ENCODE measurements around the gene ADPGK.
"Not testable (repeated sequence)": the region's sequence is repeated elsewhere in the genome, so short reads cannot be mapped to it uniquely, and the experiment has no call there.

Gene ADPGK

DNA sequence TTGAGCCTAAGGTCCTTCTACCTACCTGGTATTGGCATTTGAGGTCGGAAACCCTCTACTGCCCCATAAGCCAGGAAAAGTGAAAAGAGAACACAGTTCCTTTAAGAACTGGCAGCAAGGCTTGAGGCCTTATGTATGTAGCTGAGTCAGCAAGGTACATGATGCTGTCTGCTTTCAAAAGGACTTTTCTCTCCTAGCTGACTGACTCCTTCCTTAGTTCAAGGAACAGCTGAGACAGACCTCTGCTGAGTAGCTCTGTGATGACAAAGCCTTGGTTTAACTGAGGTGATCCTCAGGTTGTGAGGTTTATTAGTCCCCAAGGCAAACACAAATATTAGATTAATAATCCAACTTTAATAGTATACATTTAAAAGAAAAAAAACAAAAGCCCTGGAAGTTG, 45.8 kb downstream of the ADPGK start:
- no peak for DNase-seq

DNA sequence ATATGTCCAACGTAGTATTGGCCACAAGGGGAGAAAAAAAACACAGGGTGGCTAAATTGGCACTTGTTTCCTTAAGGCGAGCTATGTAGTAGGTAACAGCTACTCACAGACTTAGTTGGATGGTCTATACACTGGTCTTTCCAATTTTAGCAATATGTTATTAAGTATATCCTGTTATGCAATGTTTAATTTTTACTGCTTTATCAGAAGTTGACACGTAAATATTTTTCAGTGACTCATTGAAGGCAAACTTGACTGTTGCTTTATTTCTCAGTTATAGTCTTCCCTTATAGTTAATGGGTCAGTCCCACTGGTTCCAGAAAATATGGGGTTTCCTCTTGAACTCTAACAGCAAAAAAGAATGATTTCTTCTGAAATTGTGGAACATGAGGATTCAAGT, 46.5 kb downstream of the ADPGK start:
- DNase-seq, result no peak

DNA sequence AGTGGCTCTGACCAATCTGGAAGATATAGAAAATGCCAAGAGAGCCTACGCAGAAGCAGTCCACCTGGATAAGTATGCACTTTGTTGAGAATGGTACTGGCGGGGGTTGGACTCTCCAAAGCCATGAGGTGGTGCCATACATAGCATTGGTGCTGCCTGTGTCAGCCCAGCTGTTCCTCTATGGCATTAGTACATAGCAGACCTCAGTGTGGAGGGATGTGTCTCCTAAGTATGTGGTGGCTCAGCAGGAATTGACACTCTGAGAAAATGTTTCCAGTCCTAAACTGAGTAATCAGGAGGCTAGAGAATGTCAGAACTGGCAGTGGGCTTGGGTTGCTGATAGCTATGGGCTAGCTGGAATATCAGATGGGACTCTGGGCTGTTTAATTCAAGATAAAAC, 48.4 kb downstream of the ADPGK start:
- DNase-seq, result no peak

DNA sequence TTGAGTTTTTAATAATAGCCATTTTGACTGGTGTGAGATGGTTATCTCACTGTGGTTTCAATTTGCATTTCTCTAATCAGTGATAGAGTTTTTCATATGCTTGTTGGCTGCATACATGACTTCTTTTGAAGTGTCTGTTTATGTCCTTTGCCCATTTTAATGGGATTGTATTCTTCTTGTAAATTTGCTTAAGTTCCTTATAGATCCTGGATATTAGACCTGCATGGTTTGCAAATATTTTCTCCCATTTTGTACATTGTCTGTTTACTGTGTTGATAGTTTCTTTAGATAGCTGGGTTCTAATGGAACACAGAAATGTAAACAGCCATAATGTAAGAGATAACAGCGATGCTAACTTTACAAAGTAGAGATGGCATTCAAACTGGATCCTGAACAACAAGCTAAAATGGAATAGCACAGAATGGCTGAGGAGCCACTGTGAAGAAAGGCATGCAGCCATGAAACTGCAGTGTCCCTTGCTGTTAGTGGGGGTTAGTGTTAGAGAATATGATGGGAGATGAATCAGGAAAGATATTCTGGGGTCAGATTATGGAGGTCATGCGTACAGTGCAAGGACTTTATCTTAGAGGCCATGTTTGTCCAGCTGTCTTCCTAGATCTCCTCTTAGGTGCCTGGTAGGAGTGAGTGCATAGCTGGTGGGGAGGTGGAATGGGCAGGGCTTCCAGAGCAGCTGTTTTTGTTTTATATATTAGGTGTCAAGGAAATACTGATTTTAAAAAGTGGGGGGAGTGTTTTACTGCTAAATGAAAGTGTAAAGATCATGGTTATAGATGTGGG, 49.4 kb downstream of the ADPGK start:
- DNase-seq, result no peak

DNA sequence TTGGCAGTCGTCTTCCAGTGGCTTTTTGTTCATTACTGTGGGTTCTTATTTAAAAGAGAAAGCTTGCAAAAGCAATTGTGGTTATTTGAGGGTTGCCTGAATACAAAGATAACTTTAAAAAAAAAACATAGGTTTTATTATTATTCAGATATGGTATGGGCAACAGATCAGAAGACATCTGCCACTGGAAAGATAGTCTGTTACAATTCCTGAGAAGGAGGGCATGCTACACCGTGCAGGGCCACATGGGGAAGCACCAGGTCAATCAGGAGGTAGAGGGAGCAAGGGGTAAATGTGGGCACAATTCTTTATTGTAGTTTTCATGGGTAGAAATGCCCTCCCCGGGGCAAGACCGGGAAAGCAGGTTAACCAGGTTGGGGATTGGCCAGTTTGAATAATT, 51.0 kb downstream of the ADPGK start:
- no peak for DNase-seq

DNA sequence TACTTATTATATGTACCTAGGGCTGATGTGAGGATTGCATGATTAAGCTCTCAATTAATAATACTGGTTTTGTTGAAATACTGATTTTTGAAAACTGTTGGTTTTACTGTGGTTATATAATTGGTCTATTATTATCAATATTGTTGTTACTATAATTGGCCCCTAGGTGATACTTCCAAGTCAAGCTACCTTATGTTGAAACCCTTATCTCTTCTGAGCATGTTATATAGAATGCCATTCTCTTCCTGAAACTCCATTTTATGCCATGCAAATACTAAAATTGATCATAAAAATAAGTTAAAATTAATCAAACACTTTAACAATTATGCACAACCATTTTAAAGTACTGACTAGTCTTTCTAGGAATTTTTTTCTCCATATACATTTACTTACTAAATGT, 51.5 kb downstream of the ADPGK start:
- no peak for DNase-seq

DNA sequence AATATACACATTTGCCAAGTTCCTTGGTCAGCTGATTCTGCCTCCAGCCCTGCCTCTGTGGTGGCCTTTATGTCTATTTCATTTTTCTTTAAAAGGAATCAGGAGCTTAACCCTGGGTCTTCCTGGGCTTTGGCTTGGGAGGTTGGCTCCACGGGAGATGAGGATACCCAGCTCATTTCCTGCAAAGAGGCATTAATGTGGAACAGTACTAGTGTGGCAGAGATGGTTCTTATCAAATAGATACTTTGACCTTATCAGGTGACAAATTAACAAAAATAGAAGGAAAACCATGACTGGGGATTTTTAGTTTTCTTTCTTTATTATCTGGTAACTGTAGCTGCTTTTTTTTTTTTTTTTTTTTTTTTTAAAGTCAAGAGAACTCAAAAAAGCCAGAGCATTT, 54.7 kb downstream of the ADPGK start:
- DNase-seq, result no peak

DNA sequence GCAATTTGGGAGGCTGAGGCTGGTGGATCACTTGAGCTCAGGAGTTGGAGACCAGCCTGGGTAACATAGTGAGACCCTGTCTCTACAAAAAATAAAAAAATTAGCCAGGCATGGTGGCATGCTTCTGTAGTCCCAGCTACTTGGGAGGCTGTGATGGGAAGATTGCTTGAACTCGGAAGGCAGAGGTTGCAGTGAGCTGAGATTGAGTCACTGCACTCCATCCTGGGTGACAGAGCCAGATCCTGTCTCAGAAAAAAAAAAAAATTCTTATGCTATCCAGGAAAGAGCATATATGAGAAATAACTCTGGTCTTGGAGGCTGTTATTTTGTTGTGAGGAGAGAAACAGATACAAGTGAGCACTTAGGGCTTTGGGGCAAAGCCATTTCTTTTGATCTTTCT, 55.3 kb downstream of the ADPGK start:
- not testable (repeated sequence) for DNase-seq

DNA sequence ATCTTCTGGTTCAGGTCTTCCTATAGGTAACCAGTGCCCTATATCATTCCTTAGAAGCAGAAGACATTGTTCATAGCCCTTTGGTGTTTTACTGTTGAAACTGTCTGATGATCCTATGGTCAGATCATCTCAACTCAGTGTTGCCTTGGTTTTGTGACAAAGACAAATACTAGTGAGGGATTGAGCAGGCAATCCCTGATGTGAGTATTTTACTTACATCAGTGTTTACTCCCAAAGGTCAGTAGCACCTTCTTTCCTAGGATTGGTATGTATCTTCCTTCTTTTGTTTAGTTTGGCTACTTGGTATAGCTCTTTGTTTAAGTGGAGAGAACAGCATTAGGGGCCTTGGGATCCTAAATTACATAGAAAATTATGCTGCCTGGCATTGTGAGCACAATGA, 56.4 kb downstream of the ADPGK start:
- DNase-seq, result no peak

DNA sequence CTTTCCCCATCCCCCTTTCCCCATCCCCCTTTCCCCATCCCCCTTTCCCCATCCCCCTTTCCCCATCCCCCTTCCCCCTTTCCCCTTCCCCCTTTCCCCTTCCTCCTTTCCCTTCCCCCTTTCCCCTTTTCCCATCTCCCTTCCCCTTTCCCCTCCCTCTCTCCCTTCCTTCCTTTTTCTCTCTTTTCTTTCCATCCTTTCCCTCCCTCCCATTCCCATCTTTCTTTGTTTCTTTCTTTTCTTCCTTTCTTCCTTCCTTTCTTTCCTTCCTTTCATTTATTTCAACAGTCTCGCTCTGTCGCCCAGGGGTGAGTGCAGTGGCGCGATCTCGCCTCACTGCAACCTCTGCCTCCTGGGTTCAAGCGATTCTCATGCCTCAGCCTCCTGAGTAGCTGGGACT, 57.7 kb downstream of the ADPGK start:
- not testable (repeated sequence) for DNase-seq

DNA sequence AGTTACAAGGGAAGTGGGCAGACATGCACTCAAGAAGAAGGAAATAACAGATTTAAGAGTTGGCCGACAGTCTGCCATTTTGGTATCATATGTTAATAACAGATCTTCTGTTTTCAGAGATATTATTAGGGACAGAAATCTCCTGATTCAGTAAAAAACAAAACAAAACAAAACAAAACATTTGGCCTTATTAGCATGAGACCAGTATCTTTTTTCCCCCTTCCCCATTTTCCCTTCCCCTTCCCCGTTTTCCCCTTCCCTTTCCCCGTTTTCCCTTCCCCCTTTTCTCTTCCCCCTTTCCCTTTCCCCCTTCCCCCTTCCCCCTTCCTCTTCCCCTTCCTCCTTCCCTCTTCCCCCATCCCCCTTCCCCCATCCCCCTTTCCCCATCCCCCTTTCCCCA, 58.1 kb downstream of the ADPGK start:
- DNase-seq, result no peak

DNA sequence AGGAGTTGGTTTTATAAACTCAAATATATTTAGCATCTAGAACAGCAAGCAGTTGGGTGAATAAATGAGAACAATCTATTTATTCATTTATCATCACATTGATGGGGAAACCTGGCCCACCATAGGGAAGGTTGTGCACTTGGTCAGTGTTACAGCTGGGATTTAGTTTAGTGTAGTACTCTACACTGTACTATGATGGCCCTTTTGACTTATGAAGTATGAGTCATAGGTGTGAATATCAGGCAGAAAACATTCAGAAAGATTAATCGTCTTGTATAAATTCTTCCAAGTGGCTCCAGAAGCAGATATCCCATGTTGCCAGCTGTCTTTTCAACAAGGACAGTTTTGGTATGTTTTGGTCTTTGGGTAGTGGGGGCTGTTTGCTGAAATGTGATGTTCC, 59.5 kb downstream of the ADPGK start:
- no peak for DNase-seq

DNA sequence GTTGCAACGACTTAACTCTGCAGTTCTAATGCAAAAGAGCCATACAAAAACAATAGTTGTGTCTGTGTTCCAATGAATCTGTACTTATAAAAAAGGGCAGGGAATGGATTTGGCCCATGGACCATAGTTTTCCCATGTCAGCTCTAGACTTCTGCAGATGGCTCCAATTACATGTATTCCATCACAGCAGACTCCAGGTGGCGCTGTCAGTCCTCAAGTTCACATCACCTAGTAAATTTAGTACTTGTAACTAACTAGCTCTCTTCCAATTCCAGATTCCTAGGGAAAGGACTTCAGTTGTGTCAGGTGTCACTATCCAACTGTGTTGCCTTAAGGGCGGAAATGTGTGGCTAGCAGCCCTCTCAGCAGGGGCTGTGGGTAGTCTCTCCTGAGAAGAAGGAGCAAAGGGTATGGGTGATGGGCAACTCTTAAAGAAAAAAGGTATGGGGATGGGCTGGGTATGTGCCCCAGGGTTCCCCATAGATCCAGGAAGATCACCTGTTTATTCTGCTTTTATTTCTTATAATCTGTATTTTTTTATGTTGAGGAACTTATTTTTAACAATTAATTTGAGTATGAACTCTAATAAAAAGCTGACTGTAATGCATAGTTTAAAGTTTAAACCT, 61.4 kb downstream of the ADPGK start:
- peak; percentile 77 for DNase-seq

DNA sequence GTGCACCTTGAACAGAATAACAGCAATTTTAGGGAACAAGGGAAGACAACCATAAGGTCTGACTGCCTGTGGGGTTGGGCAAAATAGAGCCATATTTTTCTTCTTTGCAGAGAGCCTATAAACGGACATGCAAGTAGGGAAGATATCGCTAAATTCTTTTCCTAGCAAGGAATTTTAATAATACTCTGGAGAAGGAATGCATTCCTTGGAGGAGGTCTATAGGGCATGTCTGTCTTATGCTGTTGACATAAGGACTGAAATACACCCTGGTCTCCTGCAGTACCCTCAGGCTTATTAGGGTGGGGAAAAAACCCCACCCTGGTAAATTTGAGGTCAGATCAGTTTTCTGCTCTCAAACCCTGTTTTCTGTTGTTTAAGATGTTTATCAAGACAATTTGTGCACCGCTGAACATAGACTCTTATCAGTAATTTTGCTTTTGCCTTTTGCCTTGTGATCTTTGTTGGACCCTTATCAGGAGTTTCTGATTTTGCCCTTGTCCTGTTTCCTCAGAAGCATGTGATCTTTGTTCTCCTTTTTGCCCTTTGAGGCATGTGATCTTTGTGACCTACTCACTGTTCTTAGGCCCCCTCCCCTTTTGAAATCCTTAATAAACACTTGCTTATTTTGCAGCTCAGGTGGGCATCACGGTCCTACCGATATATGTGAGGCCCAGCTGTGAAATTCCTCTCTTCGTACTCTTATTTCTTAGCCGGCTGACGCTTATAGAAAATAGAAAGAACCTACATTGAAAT, 74.8 kb downstream of the ADPGK start:
- not testable (repeated sequence) for DNase-seq

DNA sequence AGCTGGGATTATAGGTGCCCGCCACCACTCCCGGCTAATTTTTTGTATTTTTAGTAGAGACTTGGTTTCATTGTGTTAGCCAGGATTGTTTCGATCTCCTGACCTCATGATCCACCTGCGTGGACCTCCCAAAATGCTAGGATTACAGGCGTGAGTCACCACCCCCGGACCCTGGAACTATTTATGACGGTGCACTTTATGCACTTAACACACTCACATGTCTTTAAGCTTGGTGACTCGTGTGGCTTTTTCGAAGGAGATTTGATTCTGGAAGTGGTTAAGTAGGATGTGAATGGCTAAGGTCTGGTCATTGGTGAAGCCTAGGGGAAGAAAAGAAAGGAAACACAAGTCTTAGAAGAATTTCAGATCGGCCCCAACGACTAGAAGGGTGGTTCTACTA, 77.3 kb downstream of the ADPGK start:
- no peak for DNase-seq

All from eye (tissue), 1 donor.